Lower leg skin (tissue), 4 donors: Measurements from ENCODE around the gene CITED4. TPM values are rescaled to one million over a fixed set of nuclear protein-coding genes. Genes with fewer than 3 reads are reported as not detected.

Source experiments
- DNase-seq, 2 donors: peaks; one replicate each; pipeline ENCODE4 v3.0.0-alpha.2; 2019; ENCODE audit warnings: low spot score in 2 of 2
- H3K4me3 ChIP-seq: fragments of 200-600 bp; sonication (generic); 2 replicates; pipeline ENCODE4 v1.5.1; 2017; ENCODE audit warnings: mild to moderate bottlenecking, low read depth; ENCODE audit not compliant: poor library complexity, severe bottlenecking
- POLR2A ChIP-seq, 2 donors: fragments of 450-650 bp; IDR thresholded peaks; one replicate each; pipeline ENCODE4 v1.6.1; 2016 to 2017; ENCODE audit warnings: antibody characterized with exemption in 2 of 2, mild to moderate bottlenecking in 1 of 2, moderate library complexity in 1 of 2
- WGBS, 2 donors: methylation state at CpG; one replicate each; pipeline ENCODE4 v1.1.5; 2018; 5-methylcytosine and 5-hydroxymethylcytosine counted together
- intact Hi-C: fragments of 100-400 bp; cut with DNase I; formaldehyde crosslinking; loops from one replicate; pipeline ENCODE4 v1.15.0; 2023; ENCODE audit warnings: low total_unique reads
- total RNA-seq, 4 donors: library from RNA; depleted of rRNA; stranded (reverse); fragments of >200 nt; gene quantifications; one replicate each; pipeline ENCODE4 v1.1.0, GENCODE V29; 2016
- TF ChIP-seq, protein P1 (sequence below), 3 donors: fragments of 450-650 bp; IDR thresholded peaks; one replicate each; pipeline ENCODE4 v1.5.1; 2016; ENCODE audit warnings: antibody characterized with exemption in 3 of 3, mild to moderate bottlenecking in 3 of 3, moderate library complexity in 2 of 3

CITED4 gene, protein sequence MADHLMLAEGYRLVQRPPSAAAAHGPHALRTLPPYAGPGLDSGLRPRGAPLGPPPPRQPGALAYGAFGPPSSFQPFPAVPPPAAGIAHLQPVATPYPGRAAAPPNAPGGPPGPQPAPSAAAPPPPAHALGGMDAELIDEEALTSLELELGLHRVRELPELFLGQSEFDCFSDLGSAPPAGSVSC
- 100 to 1,000 TPM; 135 to 172 (median 150) TPM for total RNA-seq

DNA sequence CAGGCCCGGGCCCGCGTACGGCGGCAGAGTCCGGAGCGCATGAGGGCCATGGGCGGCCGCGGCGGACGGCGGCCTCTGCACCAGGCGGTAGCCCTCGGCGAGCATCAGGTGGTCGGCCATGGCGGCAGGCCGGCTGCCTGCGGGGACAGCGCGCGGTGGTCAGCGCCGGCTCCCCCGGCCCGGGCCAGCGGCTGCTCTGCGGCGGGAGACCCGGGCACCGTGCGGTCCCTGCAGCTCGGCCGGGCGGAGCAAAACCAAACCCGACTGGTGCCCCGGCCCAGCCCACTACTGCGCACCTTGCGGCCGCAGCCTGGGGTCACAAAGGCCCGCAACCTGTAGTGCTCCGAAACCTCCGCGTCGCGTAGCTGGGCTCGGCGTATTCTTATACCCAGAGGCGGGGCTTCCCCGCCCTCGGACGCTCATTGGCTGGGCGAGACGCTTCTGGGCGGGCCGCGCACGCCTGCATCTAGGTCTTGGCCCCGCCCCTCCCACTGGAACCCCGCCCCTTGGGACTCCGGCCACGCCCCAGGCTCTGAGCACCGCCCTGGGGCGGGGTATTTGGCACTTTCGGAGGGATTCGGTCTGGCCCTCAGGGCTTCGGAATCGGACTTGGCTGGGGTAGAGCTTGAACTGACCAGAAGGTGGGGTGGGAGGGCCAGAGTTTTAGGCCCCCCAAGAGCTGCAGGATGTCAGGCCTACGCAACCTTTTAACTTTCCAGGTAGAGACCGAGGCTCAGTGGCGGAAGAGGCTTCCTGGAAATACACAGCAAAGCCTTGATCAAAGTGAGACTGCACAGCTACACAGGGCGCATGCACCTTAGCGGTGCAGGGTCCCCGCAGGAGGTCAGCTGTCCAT lies at the start of gene CITED4:
Gene CITED4 (minus strand): TSS at position 356 of the 856 bp plus-strand sequence. CDS start 236 bp downstream, at position 120.
- intact Hi-C loops, result no loop called here
- DNase-seq, result peak; percentile 94 to 98
- 4 to 5% methylated on average over 52 to 59 of the region's 75 CpGs for WGBS, 2 donors

DNA sequence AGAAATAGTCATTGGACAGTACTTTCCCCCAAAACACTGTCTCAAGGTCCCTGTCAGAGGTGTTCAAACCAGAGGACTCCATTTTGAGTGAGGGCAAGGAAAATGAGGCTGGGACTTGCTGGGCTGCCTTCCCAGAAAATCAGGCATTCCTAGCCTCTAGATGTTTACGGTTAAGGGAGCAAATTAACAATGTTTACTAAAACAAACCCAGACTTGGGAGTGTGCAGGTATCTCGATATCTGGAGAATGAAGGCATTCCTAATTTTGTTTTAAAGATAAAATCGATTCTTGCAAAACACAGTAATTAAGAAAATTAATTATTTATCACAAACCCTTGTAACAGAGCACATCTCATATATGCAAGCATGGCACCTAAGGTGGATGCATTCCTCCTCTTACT lies 48.9 kb upstream of the CITED4 start:
- WGBS, 2 donors, result 72 to 80% methylated on average over 3 of the region's 3 CpGs
- intact Hi-C loops, result no loop called here
- no peak for DNase-seq
- no peak overlapping the region for H3K4me3 ChIP-seq
- no peak for TF ChIP-seq POLR2A (IDR thresholded peaks at IDR 0.05)
- TF ChIP-seq, protein P1, sequence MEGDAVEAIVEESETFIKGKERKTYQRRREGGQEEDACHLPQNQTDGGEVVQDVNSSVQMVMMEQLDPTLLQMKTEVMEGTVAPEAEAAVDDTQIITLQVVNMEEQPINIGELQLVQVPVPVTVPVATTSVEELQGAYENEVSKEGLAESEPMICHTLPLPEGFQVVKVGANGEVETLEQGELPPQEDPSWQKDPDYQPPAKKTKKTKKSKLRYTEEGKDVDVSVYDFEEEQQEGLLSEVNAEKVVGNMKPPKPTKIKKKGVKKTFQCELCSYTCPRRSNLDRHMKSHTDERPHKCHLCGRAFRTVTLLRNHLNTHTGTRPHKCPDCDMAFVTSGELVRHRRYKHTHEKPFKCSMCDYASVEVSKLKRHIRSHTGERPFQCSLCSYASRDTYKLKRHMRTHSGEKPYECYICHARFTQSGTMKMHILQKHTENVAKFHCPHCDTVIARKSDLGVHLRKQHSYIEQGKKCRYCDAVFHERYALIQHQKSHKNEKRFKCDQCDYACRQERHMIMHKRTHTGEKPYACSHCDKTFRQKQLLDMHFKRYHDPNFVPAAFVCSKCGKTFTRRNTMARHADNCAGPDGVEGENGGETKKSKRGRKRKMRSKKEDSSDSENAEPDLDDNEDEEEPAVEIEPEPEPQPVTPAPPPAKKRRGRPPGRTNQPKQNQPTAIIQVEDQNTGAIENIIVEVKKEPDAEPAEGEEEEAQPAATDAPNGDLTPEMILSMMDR (IDR thresholded peaks at IDR 0.05), result no peak

More for the DNA sequence above, at the start of gene CITED4:
- TF ChIP-seq, protein P1 (IDR thresholded peaks at IDR 0.05), result no peak
- TF ChIP-seq POLR2A (IDR thresholded peaks at IDR 0.05), result peak in 1 of 2 donors; percentile 64
- peak within 1 kb of the TSS; percentile 44 for H3K4me3 ChIP-seq

- TF ChIP-seq POLR2A (IDR thresholded peaks at IDR 0.05), result no peak
- TF ChIP-seq, protein P1 (IDR thresholded peaks at IDR 0.05), result no peak
- no peak for DNase-seq
- WGBS, 2 donors, result 93 to 98% methylated on average over 9 of the region's 9 CpGs
- intact Hi-C loops, result no loop called here
- H3K4me3 ChIP-seq, result no peak overlapping the region
Observed at GRCh38 chr1:40909281-40909680, 47.1 kb upstream of the CITED4 start.

DNA sequence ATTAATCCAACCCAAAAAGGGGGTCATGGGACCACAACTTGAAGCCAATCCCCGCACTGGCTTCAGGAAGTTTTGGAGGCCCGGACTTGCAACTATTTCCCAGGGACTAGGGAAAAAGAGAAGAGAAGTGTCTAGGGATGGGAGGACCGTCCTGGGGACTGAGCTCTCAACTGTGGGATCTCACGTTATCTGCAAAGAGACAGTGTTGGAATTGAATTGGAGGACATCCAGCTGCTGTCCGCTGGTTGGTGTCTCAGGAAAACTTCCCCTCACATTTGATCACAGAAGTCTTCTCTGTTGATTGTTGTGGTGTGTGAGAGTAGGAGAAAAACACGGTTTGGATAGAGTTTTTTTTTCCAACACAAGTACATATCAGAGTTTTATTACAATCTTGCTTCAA lies 46.2 kb upstream of the CITED4 start:
- H3K4me3 ChIP-seq, result no peak overlapping the region
- 86 to 93% methylated on average over 6 of the region's 6 CpGs for WGBS, 2 donors
- intact Hi-C loops, result no loop called here
- no peak for DNase-seq
- TF ChIP-seq, protein P1 (IDR thresholded peaks at IDR 0.05), result no peak

- intact Hi-C loops, result no loop called here
- no peak overlapping the region for H3K4me3 ChIP-seq
- WGBS, 2 donors, result 94 to 95% methylated on average over 4 of the region's 4 CpGs
- TF ChIP-seq, protein P1 (IDR thresholded peaks at IDR 0.05), result no peak
- no peak for TF ChIP-seq POLR2A (IDR thresholded peaks at IDR 0.05)
- DNase-seq, result no peak
Observed at GRCh38 chr1:40907899-40908298, 45.7 kb upstream of the CITED4 start.
